GM12873 (cell line): ENCODE results near the gene MNT.

Source experiments
- TF ChIP-seq, protein P1 (sequence below): IDR thresholded peaks from 2 replicates; pipeline ENCODE4 v1.5.1; 2012; ENCODE audit warnings: low read depth, mild to moderate bottlenecking, moderate library complexity, low read length, control low read depth; ENCODE audit not compliant: insufficient read depth; ENCODE audit errors: missing control alignments

MNT gene

DNA sequence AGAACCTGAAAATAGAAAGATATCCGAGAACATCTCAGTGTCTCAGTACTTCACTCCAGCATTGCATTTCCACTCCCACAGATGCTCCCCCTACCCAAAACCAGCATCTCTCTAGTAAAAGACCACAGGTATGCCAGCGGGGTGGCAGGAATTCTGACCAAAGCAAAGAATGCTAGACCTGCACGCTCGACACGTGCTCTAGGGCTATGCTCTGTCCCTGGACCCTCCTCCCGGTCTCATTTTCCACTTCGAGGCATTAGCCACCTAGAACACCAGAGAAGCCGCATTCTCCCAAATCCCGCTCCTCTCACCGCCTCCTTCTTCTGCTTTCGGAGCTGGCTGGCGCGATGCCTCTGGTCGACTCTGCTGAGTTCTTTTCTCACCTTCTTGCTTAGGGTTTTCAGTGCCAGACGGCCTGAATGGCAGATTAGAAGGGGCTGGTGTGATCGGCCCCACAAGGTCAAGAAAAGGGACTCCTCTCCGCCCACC lies 65.1 kb downstream of the MNT start:
- TF ChIP-seq, protein P1, sequence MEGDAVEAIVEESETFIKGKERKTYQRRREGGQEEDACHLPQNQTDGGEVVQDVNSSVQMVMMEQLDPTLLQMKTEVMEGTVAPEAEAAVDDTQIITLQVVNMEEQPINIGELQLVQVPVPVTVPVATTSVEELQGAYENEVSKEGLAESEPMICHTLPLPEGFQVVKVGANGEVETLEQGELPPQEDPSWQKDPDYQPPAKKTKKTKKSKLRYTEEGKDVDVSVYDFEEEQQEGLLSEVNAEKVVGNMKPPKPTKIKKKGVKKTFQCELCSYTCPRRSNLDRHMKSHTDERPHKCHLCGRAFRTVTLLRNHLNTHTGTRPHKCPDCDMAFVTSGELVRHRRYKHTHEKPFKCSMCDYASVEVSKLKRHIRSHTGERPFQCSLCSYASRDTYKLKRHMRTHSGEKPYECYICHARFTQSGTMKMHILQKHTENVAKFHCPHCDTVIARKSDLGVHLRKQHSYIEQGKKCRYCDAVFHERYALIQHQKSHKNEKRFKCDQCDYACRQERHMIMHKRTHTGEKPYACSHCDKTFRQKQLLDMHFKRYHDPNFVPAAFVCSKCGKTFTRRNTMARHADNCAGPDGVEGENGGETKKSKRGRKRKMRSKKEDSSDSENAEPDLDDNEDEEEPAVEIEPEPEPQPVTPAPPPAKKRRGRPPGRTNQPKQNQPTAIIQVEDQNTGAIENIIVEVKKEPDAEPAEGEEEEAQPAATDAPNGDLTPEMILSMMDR: no peak
